NCI-H446 (cell line): ENCODE results near the gene HOXD10.
A peak's percentile ranks its signal among the peaks of the same experiment; 100 is the strongest.

ENCODE experiments used
- DNase-seq, 2 experiments: peaks; one replicate each; lab custom pipeline; 2025; lab: John Stamatoyannopoulos, UW

Gene HOXD10

GRCh38 chr2:176096243-176096985, 20.2 kb upstream of the HOXD10 start:
- DNase-seq: no peak

DNA sequence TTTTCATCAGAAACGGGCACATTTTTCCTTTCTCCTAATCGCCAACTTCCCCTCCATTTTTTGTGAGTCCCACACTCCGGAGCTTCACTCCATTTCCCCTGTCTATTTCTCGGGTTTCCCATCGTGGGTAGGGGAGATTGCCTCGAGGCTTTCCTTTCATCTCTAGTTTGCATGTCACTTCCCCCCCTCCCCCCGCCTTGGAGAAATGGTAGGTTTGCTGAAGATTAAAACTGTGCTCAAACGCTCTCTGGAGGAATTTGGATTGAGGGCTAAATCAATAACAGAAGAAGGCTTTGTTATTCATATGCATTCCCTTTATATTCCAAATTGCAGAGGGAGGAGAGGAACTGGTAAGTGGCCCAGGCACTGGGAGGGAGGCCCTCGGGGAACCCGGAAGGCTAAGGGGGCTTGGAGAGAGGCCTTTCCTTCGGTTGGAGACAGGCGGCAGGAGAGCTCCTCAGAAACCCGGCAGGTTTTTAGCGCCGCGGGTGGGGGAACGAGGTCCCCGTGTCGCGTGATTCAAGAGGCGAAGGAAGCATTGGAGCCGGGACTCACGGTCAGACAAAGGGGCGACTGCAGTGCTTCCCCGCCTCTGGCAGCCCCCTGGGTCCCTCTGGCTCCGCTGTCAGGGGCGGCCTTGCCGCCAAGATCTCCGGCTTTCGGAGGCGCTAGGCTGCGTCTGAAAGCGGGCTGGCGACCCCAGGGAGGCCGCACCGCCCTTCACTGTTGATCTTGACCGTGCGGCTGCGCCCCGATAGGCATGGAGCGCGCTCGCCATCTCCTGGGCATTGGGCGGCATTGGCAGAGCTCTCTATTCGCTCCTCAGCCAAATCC, 19.4 kb upstream of the HOXD10 start:
- DNase-seq: peak; percentile 58 to 81

DNA sequence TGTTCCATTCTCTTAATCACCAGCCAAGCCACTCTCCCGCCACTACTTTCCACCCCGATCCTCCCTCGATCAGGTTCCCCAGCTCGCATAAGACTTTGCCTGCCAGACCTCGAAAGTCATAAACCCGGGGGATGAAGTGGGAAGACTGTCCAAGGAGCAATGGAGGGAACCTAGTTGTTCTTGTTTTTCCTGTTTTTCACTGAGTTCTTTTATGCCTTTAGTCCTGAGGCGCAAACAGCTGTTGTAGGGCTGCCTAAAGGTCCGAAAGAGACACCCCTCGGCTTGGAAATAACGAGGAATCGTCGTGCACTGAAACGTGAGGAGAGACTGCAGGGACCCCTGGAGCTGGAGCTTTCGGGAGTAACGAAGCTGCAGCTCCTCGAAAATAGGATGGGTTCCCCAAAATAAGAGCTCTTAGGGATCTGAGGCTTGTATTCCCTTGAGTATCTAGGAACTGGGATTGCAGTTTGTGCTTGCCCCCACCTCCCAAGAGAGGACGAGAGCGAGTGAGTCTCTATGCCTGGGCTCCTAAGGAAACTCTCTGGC, 18.7 kb upstream of the HOXD10 start:
- DNase-seq: no peak

GRCh38 chr2:176098366-176099158, 18.0 kb upstream of the HOXD10 start:
- DNase-seq: no peak

DNA sequence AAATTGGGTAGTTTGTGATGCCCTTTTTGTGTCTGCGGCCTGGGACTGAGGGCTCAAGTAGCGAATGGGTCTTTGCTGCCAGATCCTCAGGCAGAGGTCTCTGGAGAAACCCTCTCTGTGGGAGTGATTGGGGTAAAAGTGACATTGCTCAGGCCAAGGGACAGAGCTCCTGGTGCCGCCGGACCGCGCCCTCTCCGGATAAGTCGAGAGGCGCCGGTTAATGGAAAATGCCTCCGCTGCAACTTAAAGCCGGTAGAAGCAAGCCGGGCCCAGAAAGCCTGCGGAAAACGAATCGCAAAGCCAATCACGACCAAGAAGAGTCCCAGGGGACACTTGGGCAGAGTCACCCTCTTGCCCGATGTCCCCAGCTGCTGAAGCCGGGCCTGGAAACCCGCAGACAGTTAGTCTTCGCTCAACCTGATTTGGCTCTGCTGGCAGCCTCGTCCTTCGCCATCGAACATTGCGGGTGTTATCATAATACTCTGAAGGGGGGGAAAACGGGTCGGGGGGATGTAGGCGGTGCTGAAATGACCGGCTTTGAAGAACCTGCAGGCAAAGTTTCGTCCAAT, 17.3 kb upstream of the HOXD10 start:
- DNase-seq: no peak

DNA sequence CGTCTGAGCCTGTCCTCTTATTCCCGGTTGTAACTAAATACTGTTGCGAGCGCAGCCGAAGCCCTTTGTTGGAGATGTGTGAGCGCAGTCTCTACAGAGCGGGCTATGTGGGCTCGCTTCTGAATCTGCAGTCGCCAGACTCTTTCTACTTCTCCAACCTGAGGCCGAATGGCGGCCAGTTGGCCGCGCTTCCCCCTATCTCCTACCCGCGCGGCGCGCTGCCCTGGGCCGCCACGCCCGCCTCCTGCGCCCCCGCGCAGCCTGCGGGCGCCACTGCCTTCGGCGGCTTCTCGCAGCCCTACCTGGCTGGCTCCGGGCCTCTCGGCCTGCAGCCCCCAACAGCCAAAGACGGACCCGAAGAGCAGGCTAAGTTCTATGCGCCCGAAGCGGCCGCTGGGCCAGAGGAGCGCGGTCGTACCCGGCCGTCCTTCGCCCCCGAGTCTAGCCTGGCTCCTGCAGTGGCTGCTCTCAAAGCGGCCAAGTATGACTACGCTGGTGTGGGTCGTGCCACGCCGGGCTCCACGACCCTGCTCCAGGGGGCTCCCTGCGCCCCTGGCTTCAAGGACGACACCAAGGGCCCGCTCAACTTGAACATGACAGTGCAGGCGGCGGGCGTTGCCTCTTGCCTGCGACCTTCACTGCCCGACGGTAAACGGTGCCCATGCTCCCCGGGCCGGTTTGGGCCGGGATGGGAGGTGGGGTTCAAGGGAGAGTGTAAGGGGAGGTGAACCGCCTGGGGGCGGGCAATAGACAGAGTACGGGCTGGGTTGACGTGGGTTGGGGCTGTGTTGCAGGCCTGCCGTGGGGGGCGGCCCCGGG, 16.6 kb upstream of the HOXD10 start, which contains the start of gene HOXD12:
TSS of gene HOXD12 (plus strand) at position 68 of the 819 bp plus-strand sequence. CDS start at position 75, 7 bp downstream.
- no peak for DNase-seq

DNA sequence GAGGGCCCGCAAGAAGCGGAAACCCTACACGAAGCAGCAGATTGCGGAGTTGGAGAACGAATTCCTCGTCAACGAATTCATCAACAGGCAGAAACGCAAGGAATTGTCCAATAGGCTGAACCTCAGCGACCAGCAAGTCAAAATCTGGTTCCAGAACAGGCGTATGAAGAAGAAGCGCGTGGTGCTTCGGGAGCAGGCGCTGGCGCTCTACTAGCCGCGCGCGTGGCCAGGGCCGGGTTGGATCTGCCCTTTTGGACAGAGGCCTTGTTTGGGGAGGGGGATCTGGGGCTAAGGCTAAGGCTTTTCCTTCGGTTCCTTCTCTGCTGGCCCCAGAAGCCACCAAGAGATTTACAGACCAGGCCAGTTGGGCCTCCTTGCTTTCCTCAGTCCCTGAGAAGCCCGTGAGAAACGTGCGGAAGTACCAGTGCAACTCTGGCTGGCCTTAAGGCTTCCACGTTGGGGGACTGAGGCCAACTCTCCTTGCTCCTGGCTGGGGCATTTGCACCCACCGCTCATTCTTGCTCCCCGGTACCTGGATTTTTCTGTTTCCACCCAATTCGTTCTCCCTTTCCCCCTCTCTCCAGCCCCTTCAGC, 15.9 kb upstream of the HOXD10 start:
- no peak for DNase-seq

GRCh38 chr2:176101216-176101830, 15.3 kb upstream of the HOXD10 start:
- DNase-seq: no peak

DNA sequence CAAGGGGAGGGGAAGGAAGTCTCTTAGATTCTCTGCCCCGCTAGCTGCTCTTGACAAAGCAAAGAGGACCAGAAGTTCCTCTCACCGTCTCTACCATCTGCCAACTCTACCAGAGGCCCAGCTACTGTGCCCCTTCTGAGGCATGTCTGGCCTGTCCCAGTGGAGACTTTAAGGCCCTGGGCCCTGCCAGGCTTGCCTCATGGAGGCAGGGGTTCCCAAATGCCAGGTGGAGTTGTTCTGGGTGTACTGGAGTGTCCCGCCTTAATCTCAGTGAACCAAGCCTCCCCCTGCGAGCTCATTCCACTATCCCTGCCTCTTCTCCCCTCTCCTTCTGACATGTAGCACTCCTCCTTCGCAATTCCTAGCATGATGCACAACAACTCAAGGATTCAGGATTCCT, 14.7 kb upstream of the HOXD10 start:
- DNase-seq: no peak

- DNase-seq: no peak
Measured at GRCh38 chr2:176102309-176102866, 14.2 kb upstream of the HOXD10 start.

GRCh38 chr2:176103194-176103593, 13.4 kb upstream of the HOXD10 start:
- DNase-seq: no peak

- DNase-seq: no peak
Measured at GRCh38 chr2:176103742-176104315, 12.7 kb upstream of the HOXD10 start.

DNA sequence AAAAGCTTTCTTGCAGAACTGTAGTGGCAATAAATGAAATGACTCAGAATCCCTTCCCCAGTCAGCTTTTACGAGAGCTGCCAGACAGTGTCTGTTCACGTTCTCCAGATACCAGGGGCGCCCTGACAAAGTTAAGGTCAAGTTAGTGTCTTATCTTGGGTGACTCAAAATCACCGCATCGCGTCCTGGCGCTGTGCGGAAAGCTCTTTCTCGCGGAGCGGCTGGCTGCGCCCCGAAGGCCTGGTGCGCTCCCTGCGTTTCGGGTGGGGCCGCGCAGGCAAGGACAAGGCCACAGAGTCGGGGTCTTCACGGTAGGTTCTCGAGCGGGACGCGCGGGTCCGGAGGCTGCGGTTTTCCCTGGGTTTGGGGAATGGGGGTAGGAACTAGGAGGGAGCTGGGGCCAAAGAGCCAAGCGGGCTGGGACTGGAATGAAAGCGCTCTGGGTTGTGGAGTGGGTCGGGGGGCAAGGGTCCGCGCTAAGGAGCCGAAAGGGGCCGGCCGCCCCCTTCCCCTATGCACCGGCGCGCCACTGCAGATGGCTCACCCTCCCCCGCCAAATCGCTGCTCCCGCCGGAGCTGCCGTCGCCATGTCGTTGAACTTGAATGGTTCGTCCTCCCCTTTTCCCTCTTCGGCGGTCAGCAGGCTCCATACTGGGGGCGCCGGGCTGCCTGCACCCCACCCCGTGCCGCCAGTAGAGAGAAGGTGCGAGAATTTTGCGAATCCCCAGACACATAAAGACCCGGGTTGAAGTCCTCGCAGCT, 12.1 kb upstream of the HOXD10 start:
- no peak for DNase-seq

DNA sequence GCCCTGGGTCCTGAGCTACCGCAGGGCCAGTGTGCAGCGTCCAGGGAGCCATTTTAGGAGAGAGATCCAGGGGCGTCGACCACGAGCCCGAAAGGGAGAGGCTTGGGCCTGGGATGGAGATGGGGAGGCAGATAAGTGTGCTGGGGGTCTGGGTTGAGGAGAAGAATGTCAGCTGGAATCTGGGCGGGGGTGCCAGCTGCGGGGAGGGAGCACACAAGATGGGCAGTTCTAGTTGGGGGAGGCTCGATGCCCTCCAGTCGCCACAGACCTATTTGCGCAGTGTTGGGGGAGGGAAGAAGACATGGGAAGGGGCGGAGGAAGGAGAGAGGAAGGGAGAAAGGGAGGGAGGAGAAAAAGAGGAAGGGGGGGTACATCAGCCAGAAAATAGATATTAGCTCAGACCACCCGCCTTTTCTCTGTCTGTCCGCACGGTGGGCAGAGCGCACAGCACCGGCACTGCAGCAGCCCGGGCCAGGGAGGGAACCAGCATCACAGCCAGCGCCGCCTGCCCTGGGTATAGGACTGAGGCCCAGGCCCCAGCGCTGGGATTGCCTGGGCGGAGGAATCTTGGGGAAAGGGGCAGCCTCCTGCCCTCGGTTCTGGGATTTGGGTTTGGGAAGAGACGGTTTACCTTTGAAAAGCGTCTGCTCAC, 11.4 kb upstream of the HOXD10 start:
- DNase-seq: no peak

- no peak for DNase-seq
Measured at GRCh38 chr2:176105730-176106580, 10.6 kb upstream of the HOXD10 start.

DNA sequence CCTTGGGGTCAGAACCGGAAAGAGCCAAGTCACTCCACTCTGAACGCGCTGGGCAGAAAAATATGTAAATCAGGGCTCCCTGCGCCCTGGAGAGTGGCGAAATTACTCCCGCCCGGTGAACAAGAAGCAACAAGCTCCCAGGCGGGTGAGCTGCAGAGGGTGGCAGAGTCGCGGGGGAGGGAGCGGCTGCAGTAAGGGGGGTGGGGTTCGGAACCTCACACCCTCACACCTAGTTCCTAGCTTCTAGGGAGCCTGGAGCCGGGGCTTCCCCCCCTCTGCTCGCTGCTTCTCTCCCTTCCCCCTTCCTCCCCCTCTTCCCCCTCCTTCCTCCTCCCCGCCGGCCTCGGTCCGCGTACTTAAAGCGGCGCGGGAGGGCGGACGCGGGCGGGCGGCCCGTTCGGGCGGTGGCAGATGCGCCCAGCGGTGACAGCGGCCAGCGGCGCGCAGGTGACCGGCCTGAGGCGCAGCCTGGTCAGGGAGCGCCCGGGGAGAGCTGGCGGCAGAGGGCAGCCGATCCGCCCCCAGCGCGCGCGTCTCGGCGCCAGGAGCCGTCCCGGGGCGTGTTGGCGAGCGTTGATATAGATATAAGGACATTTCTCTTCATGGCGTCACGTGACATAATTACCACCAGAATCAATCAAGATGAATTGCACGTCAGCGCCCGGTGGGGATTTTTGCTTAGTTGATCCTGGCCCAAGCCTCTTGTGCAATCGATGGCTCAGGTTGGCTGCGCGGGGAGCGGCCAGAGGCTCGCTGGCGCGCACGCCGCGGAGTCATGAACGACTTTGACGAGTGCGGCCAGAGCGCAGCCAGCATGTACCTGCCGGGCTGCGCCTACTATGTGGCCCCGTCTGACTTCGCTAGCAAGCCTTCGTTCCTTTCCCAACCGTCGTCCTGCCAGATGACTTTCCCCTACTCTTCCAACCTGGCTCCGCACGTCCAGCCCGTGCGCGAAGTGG, 9.7 kb upstream of the HOXD10 start, which contains the start of gene HOXD11:
TSS of gene HOXD11 (plus strand) at position 700 of the 959 bp plus-strand sequence. CDS start at position 776, 76 bp downstream.
- no peak for DNase-seq
